Left renal pelvis (tissue), 4 donors: ENCODE results near the gene OXLD1. TPM values are rescaled to one million over a fixed set of nuclear protein-coding genes. Genes with fewer than 3 reads are reported as not detected.

Experiments used
- DNase-seq, 4 donors: peaks; one replicate each; pipeline ENCODE4 v3.0.0-alpha.2; 2013; ENCODE audit warnings: low read depth in 4 of 4, low spot score in 3 of 4
- polyA plus RNA-seq, 4 donors: library from polyadenylated mRNA; unstranded; fragments of 120-200 nt; gene quantifications; one replicate each; pipeline ENCODE4 v1.2.1, GENCODE V29; 2013; ENCODE audit not compliant: insufficient read length in 4 of 4

The OXLD1 gene
- 10 to 100 TPM in 3 of 4 donors, 1 to 10 TPM in 1; 9.6 to 21.6 (median 12.3) TPM for polyA plus RNA-seq

DNA sequence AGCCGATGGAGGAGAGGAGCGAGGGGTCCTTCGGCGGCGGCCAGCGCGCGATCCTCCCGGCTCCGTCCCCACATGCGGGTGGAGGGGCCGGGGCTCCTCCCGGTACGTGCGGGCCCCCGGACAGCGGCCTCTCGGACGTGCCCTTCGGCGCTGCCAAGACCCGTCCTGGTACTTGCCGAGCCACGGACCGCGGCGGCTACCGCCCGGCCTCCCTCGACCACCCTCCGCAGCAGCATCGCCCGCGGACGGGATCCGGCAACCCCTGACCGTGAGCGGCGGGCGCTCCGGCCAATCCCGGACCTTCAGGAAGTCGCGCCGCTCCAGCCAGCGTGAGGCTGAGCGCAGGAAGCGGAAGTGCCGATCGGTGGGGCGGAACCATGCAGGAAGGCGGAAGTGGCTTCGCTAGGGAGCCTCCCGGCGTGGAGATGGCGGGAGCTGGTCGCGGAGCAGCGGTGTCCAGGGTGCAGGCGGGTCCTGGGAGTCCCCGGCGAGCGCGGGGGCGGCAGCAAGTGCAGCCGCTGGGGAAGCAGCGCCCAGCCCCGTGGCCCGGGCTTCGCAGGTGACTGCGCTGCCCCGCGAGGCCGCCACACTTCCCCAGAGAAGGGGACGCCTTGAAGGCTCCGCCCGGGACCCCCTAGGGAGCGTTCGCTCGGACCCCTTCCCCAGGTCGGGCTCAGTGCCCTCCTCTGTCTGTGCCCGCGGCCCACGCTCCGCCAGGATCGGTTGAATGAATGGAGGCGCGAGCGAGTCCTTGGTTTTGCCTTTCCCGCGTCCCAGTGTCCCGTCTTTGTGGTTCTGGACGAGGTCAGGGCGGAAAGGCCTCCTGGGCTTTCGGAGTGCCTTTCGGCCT lies at the start of gene OXLD1, which contains the start of gene CCDC137:
TSS of gene OXLD1 (minus strand) at position 264 of the 850 bp plus-strand sequence. CDS start at position 236, 28 bp downstream.
TSS of gene CCDC137 (plus strand) at position 396 of the 850 bp plus-strand sequence. CDS start at position 426, 30 bp downstream.
- DNase-seq, result peak; percentile 83 to 93 (median 86)

- no peak for DNase-seq
Measured at GRCh38 chr17:81715107-81715871, 48.9 kb upstream of the OXLD1 start.

- DNase-seq, result no peak
Measured at GRCh38 chr17:81714412-81715106, 48.2 kb upstream of the OXLD1 start.

DNA sequence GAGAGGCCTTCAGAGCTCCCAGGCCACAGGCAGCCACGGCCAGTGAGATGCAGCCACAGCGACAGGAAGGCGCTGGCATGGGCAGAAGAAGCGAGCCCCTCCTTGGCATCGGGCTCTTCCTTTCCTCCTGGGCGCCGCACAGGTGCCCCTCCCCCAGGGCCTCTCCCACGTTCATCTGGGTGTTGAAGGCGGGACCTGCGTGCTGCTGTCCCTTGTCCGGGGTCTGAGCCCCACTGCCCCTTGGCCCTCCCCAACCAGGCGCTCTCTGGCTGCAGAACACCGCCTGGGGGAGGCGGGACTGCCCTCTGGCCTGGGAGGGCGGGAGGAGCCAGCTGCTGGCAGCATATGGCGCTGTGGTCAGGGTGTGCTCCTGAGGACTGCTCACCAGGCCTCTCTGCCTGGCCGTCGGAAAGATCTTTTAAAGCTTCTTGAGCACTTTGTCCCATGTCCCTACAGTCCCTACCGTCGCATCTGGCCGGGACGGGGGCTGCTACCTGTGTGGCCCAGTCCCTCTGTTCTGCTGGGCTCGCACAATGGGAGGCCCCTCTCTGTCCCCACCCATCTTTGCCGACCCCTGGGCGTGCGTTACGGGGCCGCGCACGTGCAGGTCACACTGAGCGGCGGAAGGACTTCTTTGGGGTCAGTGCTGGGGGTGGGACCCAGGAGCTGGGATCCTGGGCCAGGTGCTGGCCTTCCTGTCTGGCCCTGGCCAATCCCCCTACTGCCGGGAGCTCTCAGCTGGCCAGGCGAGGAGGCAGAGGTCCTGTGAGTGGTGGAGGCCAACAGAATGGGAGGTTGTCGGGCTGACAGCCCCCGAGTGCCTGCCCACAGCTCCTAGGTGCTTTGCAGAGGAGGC lies 47.4 kb upstream of the OXLD1 start:
- no peak for DNase-seq

- no peak for DNase-seq
Measured at GRCh38 chr17:81713004-81713555, 46.7 kb upstream of the OXLD1 start.

- no peak for DNase-seq
Measured at GRCh38 chr17:81712468-81713003, 46.1 kb upstream of the OXLD1 start.

DNA sequence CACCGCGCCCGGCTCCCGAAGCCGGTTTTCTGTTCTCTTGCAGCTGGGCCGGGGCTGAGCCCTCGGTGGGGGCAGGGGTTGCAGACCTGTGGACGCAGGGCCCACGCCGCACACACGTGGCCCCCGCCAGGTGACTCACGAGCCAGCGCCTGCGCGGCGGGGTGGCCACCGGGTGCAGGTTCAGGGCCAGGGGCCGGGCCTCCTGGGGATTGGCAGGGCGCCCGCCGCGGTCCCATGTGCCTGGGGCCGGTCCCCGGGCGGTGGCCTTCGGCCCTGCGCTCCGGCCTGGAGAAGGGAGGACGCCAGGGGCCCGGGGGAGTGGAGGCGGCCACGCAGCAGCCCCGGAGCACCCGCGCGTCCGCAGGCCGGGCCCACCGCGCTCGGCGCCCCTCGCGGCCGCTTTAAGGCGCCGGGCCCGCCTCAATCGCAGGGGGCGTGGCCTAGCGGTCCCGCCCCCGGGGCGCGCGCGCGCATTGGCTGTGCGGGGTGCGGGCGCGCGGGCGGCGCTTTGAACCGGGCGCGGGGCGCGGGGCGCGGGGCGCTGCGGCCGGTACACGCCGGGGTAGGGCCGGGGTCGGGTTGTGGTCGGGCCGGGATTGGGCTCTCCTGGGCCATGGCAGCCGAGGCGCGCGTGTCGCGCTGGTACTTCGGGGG lies 45.5 kb upstream of the OXLD1 start, which contains the start of gene SLC25A10:
TSS of gene SLC25A10 (plus strand) at position 471 of the 654 bp plus-strand sequence. CDS start at position 614, 143 bp downstream.
- peak in 3 of 4 donors; percentile 57 to 59 (median 58) for DNase-seq

DNA sequence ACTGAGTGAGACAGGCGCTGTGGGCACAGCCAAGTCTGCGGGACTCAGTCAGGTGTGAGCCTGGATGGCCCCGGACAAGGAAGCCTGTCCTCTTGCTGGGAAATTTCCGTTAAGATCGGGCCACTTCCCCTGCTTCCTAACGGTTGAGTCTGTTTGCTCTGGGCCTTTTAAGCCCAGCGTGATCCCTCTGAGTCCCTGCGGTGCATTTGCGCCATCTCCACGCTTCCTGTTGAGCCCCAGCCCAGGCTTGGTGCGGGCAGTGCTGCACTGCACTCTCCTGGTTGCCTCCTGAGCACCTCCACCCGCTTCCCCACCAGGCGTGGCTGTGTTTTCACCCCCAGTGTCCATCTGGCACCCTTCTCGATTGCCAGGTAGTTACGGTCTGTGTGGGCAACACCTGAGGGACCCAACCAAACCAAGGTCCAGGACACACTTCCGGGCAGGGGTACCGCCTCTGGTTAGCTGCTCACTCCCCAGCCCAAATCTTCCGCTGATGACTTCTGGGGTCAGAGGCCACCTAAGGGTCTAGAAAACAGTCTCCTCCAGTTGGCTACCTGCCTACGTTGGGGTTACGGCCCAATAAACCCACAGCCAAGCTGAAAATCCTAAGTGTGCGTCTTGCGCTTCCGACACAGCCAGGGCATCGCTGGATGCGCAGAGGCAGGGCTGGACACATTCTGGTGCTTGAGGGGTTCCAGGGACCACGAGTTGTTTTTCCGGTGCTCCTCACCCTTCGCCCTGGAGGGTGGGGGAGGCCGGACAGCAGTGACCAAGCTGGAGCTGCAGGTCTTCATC lies 44.3 kb upstream of the OXLD1 start:
- no peak for DNase-seq

- no peak for DNase-seq
Measured at GRCh38 chr17:81708739-81709185, 42.4 kb upstream of the OXLD1 start.

- DNase-seq, result no peak
Measured at GRCh38 chr17:81707725-81708646, 41.6 kb upstream of the OXLD1 start.

GRCh38 chr17:81706757-81707624 lies 40.6 kb upstream of the OXLD1 start:
- DNase-seq, result no peak

- DNase-seq, result no peak
Measured at GRCh38 chr17:81706232-81706611, 39.8 kb upstream of the OXLD1 start.

DNA sequence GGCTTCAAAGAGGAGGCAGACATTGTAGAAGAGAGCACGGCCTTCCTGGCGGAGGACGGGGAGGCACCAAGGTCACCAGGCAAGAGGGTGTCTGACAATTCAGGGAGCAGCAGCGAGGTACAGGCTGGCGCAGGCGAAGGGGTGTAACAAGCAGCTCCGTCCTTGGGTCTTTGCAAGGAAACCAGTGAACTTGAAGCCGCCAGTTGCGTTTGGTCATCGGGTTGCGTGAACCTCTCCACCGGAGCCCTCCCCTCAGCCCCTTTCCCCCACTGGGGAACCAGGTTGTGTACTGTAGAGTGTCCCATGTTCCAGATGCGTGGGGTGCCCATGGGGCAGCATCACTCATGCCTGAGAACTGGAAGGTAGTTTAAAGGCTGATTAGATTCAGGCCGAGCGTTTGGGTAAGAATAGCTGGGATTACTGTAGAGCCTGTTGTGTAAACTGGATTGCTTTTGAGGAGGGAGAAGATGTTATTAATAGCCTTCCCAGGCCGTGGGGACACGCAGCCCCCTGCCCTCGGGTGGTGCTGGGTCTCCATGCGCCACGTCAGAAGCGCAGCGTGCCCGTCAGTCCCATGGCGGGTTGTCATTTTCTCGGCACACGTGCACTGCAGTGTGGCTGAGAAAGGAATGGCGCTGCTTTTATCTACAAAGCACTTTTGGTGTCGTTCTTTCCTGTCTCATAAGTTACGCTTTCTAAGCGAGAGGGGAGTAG lies 39.3 kb upstream of the OXLD1 start:
- no peak for DNase-seq

GRCh38 chr17:81703747-81704654 lies 37.6 kb upstream of the OXLD1 start:
- DNase-seq, result no peak
